GM18526 (cell line): Measurements from ENCODE around the gene TACC2.

Experiments
- POLR2A ChIP-seq: IDR thresholded peaks from 3 replicates; pipeline ENCODE4 v1.6.1; 2011; ENCODE audit not compliant: insufficient read length; ENCODE audit errors: extremely low read depth

Gene TACC2

DNA sequence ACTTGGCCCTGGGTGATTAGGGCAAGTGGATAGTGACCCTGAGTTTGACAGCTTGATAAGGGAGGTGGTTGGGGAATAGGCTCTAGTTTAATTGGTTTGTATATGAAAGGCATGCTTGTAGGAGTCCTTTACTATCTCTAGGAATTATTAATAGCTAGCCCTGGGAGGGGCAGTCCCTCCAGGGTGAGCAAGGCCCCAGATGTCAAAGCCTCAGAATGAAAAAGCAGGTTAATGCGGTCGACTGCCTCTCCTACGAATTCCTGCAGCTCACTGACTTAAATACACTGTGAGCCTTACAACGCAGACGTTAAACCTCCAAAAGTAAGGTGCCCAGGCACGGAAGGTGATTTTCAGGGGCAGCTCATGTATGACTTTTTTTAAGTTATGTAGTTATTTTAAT, 276.9 kb downstream of the TACC2 start:
- TF ChIP-seq POLR2A: no peak

GRCh38 chr10:122267849-122268737, 279.1 kb downstream of the TACC2 start:
- TF ChIP-seq POLR2A: no peak

DNA sequence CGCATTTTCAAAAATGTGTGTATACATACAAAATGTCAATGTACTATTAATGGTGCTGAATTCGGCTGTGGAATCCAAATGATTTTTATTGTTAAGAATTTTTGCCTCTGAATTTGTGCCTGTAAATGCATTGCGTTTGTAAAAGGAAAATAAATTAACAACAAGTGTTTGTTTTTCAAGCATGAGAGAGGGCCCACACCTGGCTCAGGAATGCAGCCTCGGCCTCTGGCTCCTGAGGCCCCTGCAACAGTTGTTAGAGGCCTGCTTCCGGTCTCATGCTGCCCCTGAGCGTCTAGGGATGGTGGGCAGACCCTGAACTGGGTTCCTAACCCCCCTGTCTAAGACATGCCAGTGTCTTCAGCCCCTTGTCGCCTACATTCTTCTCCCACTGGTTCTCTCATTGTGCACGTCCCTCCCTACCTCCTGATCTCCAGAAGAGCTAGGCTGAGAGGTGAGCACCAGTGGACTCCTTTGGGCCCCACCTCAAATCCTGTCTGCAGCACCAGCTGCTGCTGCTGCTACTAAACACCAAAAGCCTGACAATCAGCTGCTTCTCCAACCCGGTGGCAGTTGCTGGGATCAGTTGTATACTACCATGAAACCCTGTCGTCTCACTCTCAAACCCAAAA, 280.2 kb downstream of the TACC2 start:
- TF ChIP-seq POLR2A: no peak

DNA sequence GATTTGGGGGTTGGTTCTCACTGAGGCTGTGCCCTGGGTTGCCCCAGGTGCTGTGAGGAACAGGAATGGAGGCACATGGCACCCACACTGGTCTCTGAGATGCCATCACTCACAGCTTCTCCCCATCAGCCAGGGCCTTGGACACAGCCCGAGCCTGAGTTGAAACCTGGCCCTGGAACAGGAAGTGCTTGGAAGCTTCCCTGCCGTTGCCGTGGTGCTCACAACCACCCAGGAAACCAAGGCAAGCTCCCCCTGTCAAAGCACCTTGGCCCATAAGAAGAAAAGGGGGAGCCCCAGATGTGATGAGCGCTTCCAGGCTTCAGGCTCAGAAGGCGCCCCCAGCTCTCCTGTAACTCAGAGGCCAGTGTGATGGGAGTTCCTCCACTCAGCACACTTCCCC, 282.1 kb downstream of the TACC2 start, which contains the start of gene BTBD16:
BTBD16 (plus strand) TSS at position 221 of the 400 bp plus-strand sequence. CDS start 3,786 bp downstream, outside the sequence.
- no peak for TF ChIP-seq POLR2A

DNA sequence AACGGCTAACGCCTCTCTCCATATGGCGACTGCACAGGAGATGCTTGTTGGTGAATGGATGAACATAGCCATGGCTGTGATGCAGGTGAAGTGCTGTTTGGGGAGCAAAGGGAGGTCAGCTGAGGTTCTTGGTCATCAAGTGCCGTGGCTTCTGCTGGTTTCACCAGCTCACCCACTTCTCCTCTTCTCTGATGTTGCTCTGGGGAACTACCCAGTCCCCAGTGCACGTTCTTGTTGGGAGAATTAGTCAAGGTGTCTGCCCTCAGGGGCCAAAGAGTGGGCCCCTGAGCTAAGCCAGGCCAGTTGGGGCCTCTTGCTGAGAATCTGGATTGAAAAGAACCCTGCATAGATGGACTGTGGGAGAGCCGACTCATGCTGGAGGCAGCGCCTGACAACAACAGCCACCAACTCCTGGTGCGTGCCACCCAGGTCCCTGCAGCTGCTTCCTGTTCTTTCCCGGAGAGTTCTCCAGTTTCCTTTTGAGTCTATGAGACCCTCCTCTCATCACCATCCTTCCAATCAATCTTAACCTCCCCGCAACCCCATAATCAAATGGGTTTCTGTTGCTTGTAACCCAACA, 285.1 kb downstream of the TACC2 start:
- TF ChIP-seq POLR2A: no peak

DNA sequence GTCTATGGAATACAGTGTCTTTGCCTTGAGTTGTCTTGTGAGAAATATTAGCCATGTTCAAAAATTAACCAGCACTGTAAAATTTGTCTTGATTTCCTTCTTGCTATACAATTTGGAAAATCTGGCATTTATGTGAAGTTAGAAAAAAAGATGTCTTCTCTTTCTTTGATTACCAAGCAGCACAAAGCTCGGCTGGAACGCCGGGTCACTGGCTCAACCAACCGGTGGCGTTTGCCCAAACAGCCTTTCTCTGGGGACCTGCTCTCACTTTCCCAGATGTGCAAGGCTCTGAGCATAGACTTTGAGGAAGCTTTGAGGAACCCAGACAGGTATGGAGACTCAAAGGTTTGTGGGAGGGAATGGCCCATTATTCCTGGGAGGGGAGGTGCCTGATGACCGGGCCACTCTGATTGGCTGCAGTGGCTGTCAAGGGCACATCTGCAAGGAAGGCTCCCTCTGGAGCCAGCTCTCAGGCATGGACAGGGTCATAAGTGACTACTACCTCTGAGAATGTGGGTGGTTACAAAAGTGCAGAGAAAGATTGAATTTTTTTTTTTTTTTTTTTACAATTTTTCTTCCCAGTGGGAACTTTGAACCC, 287.7 kb downstream of the TACC2 start:
- TF ChIP-seq POLR2A: no peak

DNA sequence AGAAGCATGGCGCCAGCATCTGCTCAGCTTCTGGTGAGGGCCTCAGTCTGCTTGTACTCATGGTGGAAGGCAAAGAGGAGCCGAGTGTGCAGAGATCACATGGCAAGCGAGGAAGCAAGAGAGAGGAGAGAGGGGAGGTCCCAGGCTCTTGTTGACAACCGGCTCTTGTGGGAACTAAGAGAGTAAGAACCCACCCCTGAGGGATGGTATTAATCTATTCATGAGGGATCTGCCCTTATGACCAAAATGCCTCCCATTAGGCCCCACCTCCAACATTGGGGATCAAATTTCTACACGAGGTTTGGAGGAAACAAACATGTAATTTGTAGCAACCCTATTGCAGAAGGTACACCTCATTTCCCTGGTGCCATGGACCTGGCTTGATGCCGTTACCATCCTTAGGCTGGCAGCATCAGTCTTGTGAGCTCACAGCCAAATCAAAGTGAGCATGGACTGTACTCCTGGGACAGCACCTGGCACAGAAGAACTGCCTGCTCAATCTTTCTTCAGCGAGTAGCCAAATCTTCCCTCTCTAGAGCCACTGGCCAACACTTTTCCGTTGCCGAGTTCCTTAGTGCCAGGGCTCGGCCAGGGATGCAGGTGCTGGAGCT, 288.7 kb downstream of the TACC2 start:
- TF ChIP-seq POLR2A: no peak

DNA sequence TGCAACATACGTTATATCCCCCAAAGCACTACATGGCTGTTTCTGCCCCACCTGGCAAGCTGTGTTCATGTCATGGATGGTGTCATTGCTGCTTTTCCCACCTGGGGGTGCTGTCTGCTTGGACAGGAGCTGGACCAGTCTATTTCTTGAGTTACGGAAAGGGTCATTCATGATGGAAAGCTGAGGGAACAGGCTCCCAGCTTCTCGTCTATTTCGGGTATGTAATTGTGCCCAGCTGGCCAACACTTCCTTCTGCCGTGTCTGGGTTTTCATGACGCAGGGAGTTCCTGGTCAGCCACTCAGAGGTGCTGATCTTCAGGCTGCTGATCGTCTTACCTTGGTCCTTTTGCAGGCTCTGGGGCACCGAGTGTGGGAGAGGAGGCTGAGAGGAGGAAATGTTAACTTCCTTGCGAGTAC, 290.8 kb downstream of the TACC2 start:
- TF ChIP-seq POLR2A: no peak

DNA sequence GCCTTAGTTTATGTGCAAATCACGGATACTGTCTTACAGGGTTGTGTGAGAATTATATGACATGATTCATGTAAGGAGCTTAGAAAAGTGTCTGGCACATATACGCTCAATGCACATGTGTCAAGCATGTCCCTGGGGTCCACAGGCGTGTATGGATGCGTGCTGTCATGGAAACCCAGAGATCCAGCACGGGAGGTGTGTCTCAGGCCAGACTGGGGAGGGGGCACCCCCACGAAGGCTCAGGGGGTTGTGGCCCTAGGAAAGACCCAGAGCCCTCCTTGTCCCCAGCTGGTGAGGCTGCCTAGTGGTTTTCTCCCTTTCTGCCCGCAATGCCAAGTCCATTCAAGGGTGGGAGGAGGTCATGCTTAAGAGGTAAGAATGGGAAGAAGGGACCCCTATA, 291.2 kb downstream of the TACC2 start:
- TF ChIP-seq POLR2A: no peak

DNA sequence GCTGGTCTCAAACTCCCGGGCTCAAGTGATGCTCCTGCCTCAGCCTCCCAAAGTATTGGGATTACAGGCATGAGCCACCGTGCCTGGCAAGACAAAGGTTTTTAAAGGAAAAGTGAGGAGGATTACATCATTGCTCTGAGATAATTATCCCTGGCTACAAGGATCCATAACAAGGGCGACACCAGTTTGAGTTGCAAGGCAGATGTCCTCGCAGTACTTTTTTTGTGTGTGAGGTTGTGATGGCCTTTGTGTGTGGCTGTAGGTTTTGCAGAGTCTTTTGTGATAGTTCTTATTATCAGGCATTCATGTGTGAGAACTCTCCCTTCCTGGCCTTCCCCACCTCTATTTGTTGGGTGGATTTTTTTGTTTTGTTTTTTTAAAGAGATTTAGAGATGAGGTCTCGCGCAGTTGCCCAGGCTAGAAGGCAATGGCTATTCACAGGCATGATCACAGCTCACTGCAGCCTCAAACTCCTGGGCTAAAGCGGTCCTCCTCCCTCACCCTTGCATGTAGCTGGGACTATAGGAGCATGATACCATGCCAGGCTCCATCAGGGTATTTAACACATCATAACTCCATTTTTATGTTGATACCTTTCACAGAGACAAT, 292.2 kb downstream of the TACC2 start:
- TF ChIP-seq POLR2A: no peak

GRCh38 chr10:122281751-122282150, 292.8 kb downstream of the TACC2 start:
- TF ChIP-seq POLR2A: no peak

DNA sequence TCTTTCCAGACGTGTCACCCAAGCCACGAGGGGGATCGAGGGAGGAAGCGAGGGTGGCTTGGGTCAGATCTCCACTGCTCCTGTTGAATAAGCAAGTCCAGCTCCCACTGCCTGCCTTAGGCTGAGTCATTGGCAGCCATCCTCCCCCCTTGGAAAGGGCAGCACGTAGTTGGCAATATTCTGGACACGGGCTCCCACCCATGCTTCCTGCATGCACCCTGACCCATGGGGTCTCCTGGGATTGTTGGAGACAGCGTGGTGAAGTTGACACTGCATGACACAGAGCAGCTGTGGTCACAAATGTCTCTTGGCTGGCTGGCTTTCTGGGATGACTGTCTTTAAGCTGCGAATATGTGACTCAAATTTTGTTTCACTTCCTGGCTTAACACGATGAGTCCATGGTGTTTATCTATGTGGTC, 293.3 kb downstream of the TACC2 start:
- TF ChIP-seq POLR2A: no peak

DNA sequence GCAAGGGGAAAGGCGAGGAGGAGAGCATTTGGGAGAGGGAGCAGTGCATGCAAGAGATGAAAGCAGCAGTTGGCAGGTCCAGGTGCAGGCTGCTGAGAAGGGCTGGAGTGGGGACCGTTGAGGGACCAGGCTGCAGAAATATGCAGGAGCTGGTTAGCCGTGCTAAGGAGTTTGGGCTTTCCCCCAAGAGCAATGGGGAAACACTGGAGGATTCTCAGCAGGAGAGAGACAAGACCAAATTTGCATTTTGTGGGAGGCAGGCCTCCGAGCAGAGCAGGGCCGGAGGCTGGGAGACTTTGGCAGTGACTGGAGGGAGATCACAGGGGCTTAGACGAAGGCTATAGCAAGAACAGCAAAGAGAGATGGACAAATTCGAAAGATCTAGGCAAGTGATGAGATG, 293.9 kb downstream of the TACC2 start:
- TF ChIP-seq POLR2A: no peak

GRCh38 chr10:122285506-122286444, 296.8 kb downstream of the TACC2 start:
- no peak for TF ChIP-seq POLR2A
